Right kidney (tissue), 1 donor: ENCODE results near the gene REEP3.
A peak's percentile ranks its signal among the peaks of the same experiment; 100 is the strongest.

Source experiments
- DNase-seq: peaks from one replicate; pipeline ENCODE4 v3.0.0-alpha.2; 2016

REEP3 gene

DNA sequence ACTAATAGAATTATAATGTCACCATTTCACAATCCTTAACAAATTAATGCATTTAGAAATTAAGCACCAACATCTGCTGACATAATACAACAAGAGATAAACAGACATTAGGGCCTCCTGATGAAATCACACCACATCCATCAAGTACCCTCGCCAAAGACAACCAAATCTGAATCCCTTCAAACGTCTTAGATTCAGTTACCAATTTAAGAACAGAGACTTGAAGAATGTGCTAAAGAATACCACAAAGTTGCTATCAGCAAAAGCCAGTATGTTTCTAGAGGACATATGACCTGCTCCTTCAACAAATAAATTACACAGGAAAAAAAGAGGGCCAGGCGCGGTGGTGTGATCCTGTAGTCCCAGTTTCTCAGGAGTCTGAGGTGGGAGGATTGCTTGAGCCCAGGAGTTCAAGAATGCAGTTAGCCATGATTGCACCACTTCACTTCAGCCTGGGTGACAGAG lies 144.5 kb downstream of the REEP3 start:
- no peak for DNase-seq

DNA sequence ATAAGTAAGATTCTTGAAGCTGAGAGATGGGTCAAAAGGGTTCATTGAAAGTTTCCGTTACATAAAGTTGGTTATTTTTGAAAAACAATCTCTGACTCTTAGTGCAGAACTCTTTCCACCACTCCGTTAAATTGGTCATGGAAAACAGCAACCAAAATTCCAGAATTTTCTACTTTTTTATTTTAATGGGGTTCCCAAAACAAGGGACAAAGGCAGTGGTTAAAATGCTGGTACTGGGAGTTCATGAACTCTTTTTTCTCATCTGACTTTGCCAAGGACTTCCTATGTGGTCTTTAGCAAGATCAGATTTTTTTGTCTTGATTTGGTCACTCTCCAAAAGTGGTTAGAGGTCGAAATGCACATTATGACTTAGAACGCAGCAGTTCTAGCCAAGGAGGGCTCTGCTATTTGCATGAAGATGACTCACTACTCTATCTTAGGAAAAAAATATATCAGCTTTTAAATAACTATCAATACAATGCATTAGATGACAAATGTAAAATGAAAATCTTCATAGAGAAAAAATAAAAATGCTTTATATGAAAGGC lies 145.7 kb downstream of the REEP3 start:
- DNase-seq = no peak

- DNase-seq = no peak
Observed at GRCh38 chr10:63667596-63668480, 146.6 kb downstream of the REEP3 start.

DNA sequence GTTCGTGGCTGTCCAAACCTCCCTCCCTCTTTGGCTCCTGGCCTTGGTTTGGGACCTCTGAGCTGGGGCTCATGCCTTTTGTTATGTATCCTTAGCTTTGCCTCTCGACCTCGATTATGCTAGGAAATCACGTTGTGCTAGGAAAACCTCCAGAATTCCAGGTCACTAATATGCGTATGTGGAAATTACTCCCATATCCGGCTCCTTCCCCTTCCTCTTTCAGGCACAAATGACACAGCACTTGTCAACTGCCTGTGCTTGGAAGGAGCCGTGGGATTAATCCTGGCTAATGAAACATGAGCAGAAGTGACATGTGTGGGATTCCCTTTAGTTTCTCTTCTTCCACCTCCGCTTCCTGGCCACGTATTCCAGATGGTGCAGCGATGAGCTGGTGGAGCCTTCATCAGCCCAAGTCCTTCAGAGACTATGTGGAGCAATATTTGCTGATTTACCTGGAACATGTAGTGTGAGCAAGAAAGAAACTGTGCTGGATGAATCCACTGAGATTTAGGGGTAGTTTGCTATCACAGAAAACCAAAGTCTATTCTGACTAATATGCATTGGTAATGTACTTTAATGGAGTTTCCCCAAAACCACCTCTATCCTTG lies 149.2 kb downstream of the REEP3 start:
- no peak for DNase-seq

- peak; percentile 21 for DNase-seq
Observed at GRCh38 chr10:63671317-63671937, 150.2 kb downstream of the REEP3 start.

DNA sequence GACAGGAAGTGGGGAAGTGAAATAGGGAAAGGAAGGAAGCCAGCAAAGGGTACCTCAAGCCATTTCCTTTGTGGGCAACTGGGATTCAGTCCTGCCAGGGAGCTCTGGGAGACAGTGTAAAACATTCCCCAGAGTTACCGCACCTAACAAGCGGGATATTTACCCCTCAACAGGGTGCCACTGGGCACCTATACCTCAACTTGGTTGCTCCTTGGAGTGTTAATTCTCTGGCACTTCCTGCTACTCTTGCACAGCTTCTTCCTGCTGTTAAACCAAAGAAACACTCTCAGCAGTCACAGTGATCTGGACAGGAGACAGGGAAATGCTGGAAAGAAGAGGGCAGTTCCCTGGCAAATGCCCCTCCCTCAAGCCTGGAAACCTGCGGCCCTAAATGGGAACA lies 151.3 kb downstream of the REEP3 start:
- DNase-seq = no peak

DNA sequence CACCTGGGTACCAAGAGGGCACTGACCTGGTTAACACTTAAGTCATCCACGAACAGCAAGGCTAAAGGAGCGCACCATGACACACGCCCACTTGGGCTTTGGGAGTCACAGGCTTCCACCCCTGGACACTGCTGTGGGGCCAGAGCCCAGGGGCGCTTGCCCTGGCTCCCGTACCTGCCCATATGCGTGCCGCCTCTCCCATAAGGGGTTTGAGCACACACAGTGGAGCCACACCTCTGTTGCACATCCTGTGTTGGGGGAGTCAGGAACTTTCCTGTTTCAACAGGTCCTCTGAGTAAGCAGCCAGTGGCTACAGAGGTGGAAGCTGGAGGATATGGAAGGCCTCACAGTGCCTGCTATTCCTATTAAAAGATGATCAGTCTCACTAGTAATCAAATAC lies 152.0 kb downstream of the REEP3 start:
- no peak for DNase-seq

DNA sequence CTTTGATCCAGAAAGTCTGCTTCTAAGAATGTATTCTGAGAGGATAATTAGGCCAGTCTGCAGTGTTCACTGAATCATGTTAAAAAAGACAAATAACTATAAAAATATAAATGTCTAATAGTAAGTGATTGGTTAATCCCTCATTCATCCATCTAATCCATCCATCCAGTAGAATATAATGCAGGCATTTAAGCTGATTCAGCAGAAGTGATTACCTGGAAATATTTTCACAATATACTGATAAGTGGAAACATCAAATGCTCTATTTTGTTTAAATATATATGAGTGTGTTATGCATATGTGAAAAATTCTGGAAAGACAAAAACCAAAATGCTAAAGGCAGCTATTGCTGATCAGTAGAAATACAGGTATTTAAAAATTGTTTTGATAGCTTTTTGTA lies 152.6 kb downstream of the REEP3 start:
- no peak for DNase-seq
